H1 (cell line): ENCODE results near the gene PREX1.

Experiments used
- BCL11A ChIP-seq, 2 experiments: IDR thresholded peaks; one replicate each; pipeline ENCODE4 v1.6.1; 2011; ENCODE audit warnings: low read depth in 2 of 2, low read length in 2 of 2, mild to moderate bottlenecking in 2 of 2
- CTCF ChIP-seq, 3 experiments: IDR thresholded peaks; 1 replicate in 2 of 3; 2 replicates in 1 of 3; pipeline versions ENCODE4 v1.5.1 to v1.6.1; 2011; ENCODE audit warnings: low read length in 3 of 3, mild to moderate bottlenecking in 3 of 3, inconsistent platforms in 2 of 3, low read depth in 1 of 3, moderate library complexity in 1 of 3; ENCODE audit not compliant: insufficient read depth in 1 of 3; ENCODE audit errors: control extremely low read depth in 1 of 3
- EP300 ChIP-seq, 2 experiments: IDR thresholded peaks; 1 replicate in 1 of 2; 2 replicates in 1 of 2; pipeline ENCODE4 v1.6.1; 2011 to 2012; ENCODE audit warnings: low read depth in 2 of 2, low read length in 2 of 2, mild to moderate bottlenecking in 2 of 2, borderline replicate concordance in 1 of 2, inconsistent platforms in 1 of 2, moderate library complexity in 1 of 2
- HDAC2 ChIP-seq, 2 experiments: fragments of 300-600 bp in 1 of 2; sonication (generic) in 1 of 2; IDR thresholded peaks; 2 replicates each; pipeline ENCODE4 v1.6.1; 2011 to 2012; ENCODE audit warnings: low read depth in 2 of 2, low read length in 2 of 2, mild to moderate bottlenecking in 2 of 2, moderate library complexity in 2 of 2, borderline replicate concordance in 1 of 2, inconsistent platforms in 1 of 2
- HDAC6 ChIP-seq: IDR thresholded peaks from one replicate; pipeline ENCODE4 v1.7.1; 2012; ENCODE audit warnings: low read depth, mild to moderate bottlenecking, inconsistent platforms, low read length, moderate library complexity
- JUND ChIP-seq: IDR thresholded peaks from 2 replicates; pipeline ENCODE4 v1.6.1; 2011; ENCODE audit warnings: mild to moderate bottlenecking, improper control_type of control experiment, low read length
- MAX ChIP-seq: IDR thresholded peaks from 2 replicates; pipeline ENCODE4 v1.6.1; 2012; ENCODE audit warnings: inconsistent platforms
- POLR2A ChIP-seq, 2 experiments: IDR thresholded peaks; 1 replicate in 1 of 2; 2 replicates in 1 of 2; pipeline ENCODE4 v1.6.1; 2011; ENCODE audit warnings: low read depth in 2 of 2, low read length in 2 of 2, mild to moderate bottlenecking in 2 of 2; ENCODE audit errors: control extremely low read depth in 1 of 2
- RNF2 ChIP-seq: fragments of 200-900, 300-1000 bp; sonication (generic); IDR thresholded peaks from 2 replicates; pipeline ENCODE4 v1.7.1; 2016; ENCODE audit warnings: borderline replicate concordance, low read depth, mild to moderate bottlenecking, antibody characterized with exemption, low read length; ENCODE audit not compliant: poor library complexity, severe bottlenecking; ENCODE audit errors: missing control alignments
- SP1 ChIP-seq: IDR thresholded peaks from 2 replicates; pipeline ENCODE4 v1.6.1; 2011; ENCODE audit warnings: low read depth, low read length
- SUZ12 ChIP-seq: fragments of 200-600 bp; sonication (generic); IDR thresholded peaks from 2 replicates; pipeline ENCODE4 v1.6.1; 2012; ENCODE audit warnings: mild to moderate bottlenecking, inconsistent platforms, low read length, moderate library complexity, mixed read lengths
- ZNF274 ChIP-seq: IDR thresholded peaks from 2 replicates; pipeline ENCODE4 v1.7.0; 2012; ENCODE audit warnings: low read length, borderline replicate concordance; ENCODE audit errors: extremely low read depth

- no peak for TF ChIP-seq CTCF (IDR thresholded peaks at IDR 0.05; ENCODE audit: control extremely low read depth in 1 of 3, insufficient read depth in 1 of 3, low read depth in 1 of 3, low read length in 3 of 3)
- TF ChIP-seq SP1, result no peak
- TF ChIP-seq HDAC2 (IDR thresholded peaks at IDR 0.05; ENCODE audit: borderline replicate concordance in 1 of 2, low read depth in 2 of 2, low read length in 2 of 2), result no peak
- TF ChIP-seq SUZ12, result no peak
- TF ChIP-seq JUND, result no peak
- TF ChIP-seq ZNF274, result no peak
- TF ChIP-seq MAX, result no peak
- no peak for TF ChIP-seq EP300 (IDR thresholded peaks at IDR 0.05; ENCODE audit: borderline replicate concordance in 1 of 2, low read depth in 2 of 2, low read length in 2 of 2)
- no peak for TF ChIP-seq BCL11A (IDR thresholded peaks at IDR 0.05; ENCODE audit: low read depth in 2 of 2, low read length in 2 of 2)
- TF ChIP-seq POLR2A (IDR thresholded peaks at IDR 0.05; ENCODE audit: control extremely low read depth in 1 of 2, low read depth in 2 of 2, low read length in 2 of 2), result no peak
- TF ChIP-seq RNF2, result no peak
- TF ChIP-seq HDAC6, result no peak
These were observed 13.2 kb downstream of the PREX1 start for GRCh38 chr20:48814633-48815032.
